ENCODE measurements around the gene GASK1A. TPM values are rescaled to one million over a fixed set of nuclear protein-coding genes. Genes with fewer than 3 reads are reported as not detected.

The GASK1A gene
- total and polyA plus RNA-seq, 2 of the 8 experiments (the other 6 are each of a cell fraction or from before 2014, with no cell fraction given): 4.7 to 7.9 TPM

DNA sequence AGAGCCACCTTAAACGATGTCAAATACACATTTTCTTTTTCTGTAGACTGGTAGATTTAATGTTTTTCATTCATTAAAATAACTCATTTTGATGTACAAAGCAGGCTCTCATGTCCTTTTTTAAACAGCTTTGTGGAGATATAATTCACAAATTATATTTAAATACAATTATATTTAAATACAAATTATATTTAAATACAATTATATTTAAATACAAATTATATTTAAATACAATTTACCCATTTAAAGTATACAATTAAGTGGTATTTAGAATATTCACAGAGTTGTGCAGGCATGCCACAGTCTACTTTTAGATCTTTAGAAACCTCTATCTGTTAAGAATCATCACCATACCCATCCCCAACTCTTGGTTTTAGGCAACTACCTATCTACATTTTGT lies 36.4 kb upstream of the GASK1A start:
- H3K4me3 ChIP-seq (ENCODE audit: extremely low read depth in 1 of 4, insufficient read depth in 2 of 4, low read depth in 3 of 4, low read length in 4 of 4): no peak overlapping the region
- H2AK5ac ChIP-seq (ENCODE audit: low read depth, low read length): no peak overlapping the region
- POLR2A ChIA-PET (ENCODE audit: partially characterized antibody): no interaction called here
- no peak overlapping the region for H2AFZ ChIP-seq (ENCODE audit: low read length)
- no peak overlapping the region for H2BK12ac ChIP-seq (ENCODE audit: low read depth, low read length)
- H2BK5ac ChIP-seq (ENCODE audit: low read depth, low read length): no peak overlapping the region
- WGBS, 2 experiments (ENCODE audit: extremely low coverage in 1 of 2, insufficient coverage in 1 of 2, insufficient read length in 1 of 2, insufficient replicate concordance in 2 of 2, low coverage in 1 of 2, low lambda C conversion rate in 2 of 2, missing lambda C conversion rate in 1 of 2): 96% methylated on average over 1 of the region's 1 CpG; no CpG with 5 or more reads in 1 of the 2 experiments
- H2BK120ac ChIP-seq (replicated peaks; ENCODE audit: low read depth, low read length): no peak overlapping the region
- H3K14ac ChIP-seq (ENCODE audit: insufficient read length): no peak overlapping the region
- no peaks in the 10 kb centered on the region for H3K9me3 ChIP-seq (ENCODE audit: insufficient read depth in 2 of 2, low read depth in 1 of 2, low read length in 1 of 2)
- CTCF ChIA-PET (ENCODE audit: partially characterized antibody): interaction anchor here (0.6 to 2.5 kb wide), 3 partner anchors 8 to 92 kb away, joined by 3 to 17 read pairs (median 4); no protein-coding TSS in a partner anchor
- no peaks in the 10 kb centered on the region for H3K23me2 ChIP-seq (ENCODE audit: low read depth, low read length)
- H3K4ac ChIP-seq (replicated peaks; ENCODE audit: insufficient read length, low read depth, low read length): no peak overlapping the region
- H3K79me1 ChIP-seq (ENCODE audit: low read depth, low read length): no peaks in the 10 kb centered on the region
- no peaks in the 10 kb centered on the region for H4K20me1 ChIP-seq (replicated peaks in 1 of 2; ENCODE audit: control insufficient read depth in 1 of 2, insufficient read depth in 2 of 2, low read length in 2 of 2)
- DNase-seq (ENCODE audit: low read depth in 1 of 2, low spot score in 2 of 2): no peak
- no peak overlapping the region for H3K27ac ChIP-seq (ENCODE audit: low read depth, low read length)
- H2BK15ac ChIP-seq (ENCODE audit: low read length): no peak overlapping the region
- H3K18ac ChIP-seq (ENCODE audit: extremely low read depth, low read length): no peak overlapping the region
- no peak overlapping the region for H4K8ac ChIP-seq (ENCODE audit: extremely low read depth, insufficient read depth, low read length)
- no peaks in the 10 kb centered on the region for H3K79me2 ChIP-seq (ENCODE audit: control insufficient read depth in 1 of 2, insufficient read depth in 2 of 2, low read length in 2 of 2)
- H3K56ac ChIP-seq (replicated peaks; ENCODE audit: insufficient read length, low read depth, low read length): no peak overlapping the region
- H3K36me3 ChIP-seq (ENCODE audit: control insufficient read depth in 2 of 4, insufficient read depth in 4 of 4, low read length in 3 of 4): no peaks in the 10 kb centered on the region
- H4K91ac ChIP-seq (replicated peaks; ENCODE audit: insufficient read length, low read length): no peak overlapping the region
- TF ChIP-seq RFX5 (IDR thresholded peaks at IDR 0.05; ENCODE audit: borderline replicate concordance, low read depth, low read length): no peak
- TF ChIP-seq SP1 (IDR thresholded peaks at IDR 0.05; ENCODE audit: low read depth, low read length): no peak
- no peak for TF ChIP-seq SIX5 (IDR thresholded peaks at IDR 0.05; ENCODE audit: low read depth, low read length)
- TF ChIP-seq CREB1 (IDR thresholded peaks at IDR 0.05): no peak
- H2BK20ac ChIP-seq (ENCODE audit: low read length): no peak overlapping the region
- no peak for FAIRE-seq
- H3K27me3 ChIP-seq (replicated peaks in 1 of 4; ENCODE audit: control insufficient read depth in 3 of 4, extremely low read depth in 1 of 4, insufficient read depth in 3 of 4, low read length in 3 of 4): no peaks in the 10 kb centered on the region
- no peak overlapping the region for H3K23ac ChIP-seq (ENCODE audit: insufficient read length)
- H3K4me2 ChIP-seq (ENCODE audit: insufficient read depth in 1 of 2, low read depth in 2 of 2, low read length in 2 of 2): no peak overlapping the region
- no peaks in the 10 kb centered on the region for H3K4me1 ChIP-seq (replicated peaks in 1 of 4; ENCODE audit: control insufficient read depth in 3 of 4, insufficient read depth in 4 of 4, low read length in 3 of 4)
- no peak overlapping the region for H4K5ac ChIP-seq (ENCODE audit: insufficient read length, low read depth, low read length)
- H3K9ac ChIP-seq (replicated peaks in 1 of 4; ENCODE audit: extremely low read depth in 1 of 4, low read depth in 3 of 4, low read length in 3 of 4): no peak overlapping the region
